ENCODE measurements around the gene STK24.

- TF ChIP-seq CTCF (conservative IDR thresholded peaks at IDR 0.05) (no peak), ZFX (IDR thresholded peaks at IDR 0.05) (no peak)
These were observed 39.6 kb downstream of the STK24 start for GRCh38 chr13:98537306-98537705.
